ENCODE results near the gene TRIM6. TPM values are rescaled to one million over a fixed set of nuclear protein-coding genes. Genes with fewer than 3 reads are reported as not detected.

Gene TRIM6
- total and polyA plus RNA-seq, 2 donors from 2014 or later: 6.5 to 7.4 TPM

GRCh38 chr11:5622802-5623201 lies 26.4 kb downstream of the TRIM6 start:
- DNase-seq (no peak), FAIRE-seq (no peak)
- no peaks in the 10 kb centered on the region for H3K27me3 ChIP-seq (ENCODE audit: control insufficient read depth, insufficient read depth, low read length)
- H3K9me3 ChIP-seq (ENCODE audit: control insufficient read depth in 2 of 3, insufficient read depth in 1 of 3, low read length in 3 of 3): no peaks in the 10 kb centered on the region
- no peak overlapping the region for H3K4me3 ChIP-seq (ENCODE audit: low read length in 3 of 3)
- H3K4me1 ChIP-seq (ENCODE audit: control insufficient read depth in 2 of 3, insufficient read depth in 2 of 3, low read depth in 1 of 3, low read length in 3 of 3): peaks cover 0 to 12% (median 0%) of the 10 kb centered on the region in 3 donors
- H3K27ac ChIP-seq (ENCODE audit: low read depth in 2 of 2, low read length in 2 of 2): no peak overlapping the region
- intact Hi-C loops (cut with DNase I): no loop called here
- no peaks in the 10 kb centered on the region for H3K36me3 ChIP-seq (ENCODE audit: control insufficient read depth in 2 of 3, insufficient read depth in 3 of 3, low read length in 3 of 3)
- no peak for TF ChIP-seq CTCF (IDR thresholded peaks at IDR 0.05; ENCODE audit: borderline replicate concordance, extremely low read depth, insufficient read depth)
- H3K9ac ChIP-seq (ENCODE audit: low read length in 3 of 3): no peak overlapping the region

- no peaks in the 10 kb centered on the region for H3K36me3 ChIP-seq (ENCODE audit: control insufficient read depth in 2 of 3, insufficient read depth in 3 of 3, low read length in 3 of 3)
- intact Hi-C loops (cut with DNase I): no loop called here
- no peak for TF ChIP-seq CTCF (IDR thresholded peaks at IDR 0.05; ENCODE audit: borderline replicate concordance, extremely low read depth, insufficient read depth)
These were observed 28.2 kb downstream of the TRIM6 start, which contains the start of gene TRIM34 for GRCh38 chr11:5624489-5625279. TRIM34 (plus strand) TSS chr11:5625001; CDS start chr11:5632332, 7,331 bp downstream.

DNA sequence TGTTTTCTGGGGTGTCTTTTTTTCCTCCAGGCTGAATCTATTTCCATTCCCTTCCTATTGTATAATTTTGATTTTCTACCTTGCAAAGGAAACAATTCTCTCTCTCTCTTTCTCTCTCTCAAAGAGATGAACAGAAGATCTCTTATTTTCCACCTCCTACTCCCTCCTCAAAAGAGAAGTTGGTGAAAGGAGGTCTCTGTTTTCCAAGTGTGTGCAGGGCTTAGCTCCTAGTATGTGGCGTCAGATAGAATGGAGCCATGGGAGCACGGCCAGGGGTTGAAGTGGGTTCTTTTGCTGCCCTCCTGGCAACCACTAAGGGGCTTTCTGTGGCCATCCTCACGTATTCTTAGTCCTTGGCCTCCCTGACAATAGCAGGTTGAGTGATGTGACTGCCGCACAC lies 28.8 kb downstream of the TRIM6 start:
- peak overlapping the region in 2 of 3 donors; percentile 81 to 87 for H3K9ac ChIP-seq (ENCODE audit: low read length in 3 of 3)
- FAIRE-seq (no peak), DNase-seq (no peak)
- H3K4me3 ChIP-seq (ENCODE audit: low read length in 3 of 3): peak overlapping the region; percentile 85 to 98 (median 93)
- H3K27me3 ChIP-seq (ENCODE audit: control insufficient read depth, insufficient read depth, low read length): no peaks in the 10 kb centered on the region
- intact Hi-C loops (cut with DNase I): no loop called here
- H3K9me3 ChIP-seq (ENCODE audit: control insufficient read depth in 2 of 3, insufficient read depth in 1 of 3, low read length in 3 of 3): no peaks in the 10 kb centered on the region
- H3K4me1 ChIP-seq (ENCODE audit: control insufficient read depth in 2 of 3, insufficient read depth in 2 of 3, low read depth in 1 of 3, low read length in 3 of 3): peaks cover 0 to 12% (median 0%) of the 10 kb centered on the region in 3 donors
- no peaks in the 10 kb centered on the region for H3K36me3 ChIP-seq (ENCODE audit: control insufficient read depth in 2 of 3, insufficient read depth in 3 of 3, low read length in 3 of 3)
- no peak overlapping the region for H3K27ac ChIP-seq (ENCODE audit: low read depth in 2 of 2, low read length in 2 of 2)
- TF ChIP-seq CTCF (IDR thresholded peaks at IDR 0.05; ENCODE audit: borderline replicate concordance, extremely low read depth, insufficient read depth): no peak

More at GRCh38 chr11:5624489-5625279, 28.2 kb downstream of the TRIM6 start, which contains the start of gene TRIM34:
- Histone ChIP-seq H3K9ac (ENCODE audit: low read length in 3 of 3) (peak within 1 kb of the TSS; percentile 81 to 87 (median 87)), H3K27me3 (ENCODE audit: control insufficient read depth, insufficient read depth, low read length) (no peaks in the 10 kb centered on the region), H3K4me1 (ENCODE audit: control insufficient read depth in 2 of 3, insufficient read depth in 2 of 3, low read depth in 1 of 3, low read length in 3 of 3) (peaks cover 0 to 12% (median 0%) of the 10 kb centered on the region in 3 donors), H3K27ac (ENCODE audit: low read depth in 2 of 2, low read length in 2 of 2) (peak within 1 kb of the TSS; percentile 36 to 68), H3K4me3 (ENCODE audit: low read length in 3 of 3) (peak within 1 kb of the TSS; percentile 85 to 98 (median 93)), H3K9me3 (ENCODE audit: control insufficient read depth in 2 of 3, insufficient read depth in 1 of 3, low read length in 3 of 3) (no peaks in the 10 kb centered on the region)
- DNase-seq (peak in 4 of 5 donors; percentile 21 to 78 (median 44)), FAIRE-seq (peak; percentile 94)

Measured in kidney (tissue), 14 donors.